Measurements from ENCODE around the gene GCNT1.

The GCNT1 gene

DNA sequence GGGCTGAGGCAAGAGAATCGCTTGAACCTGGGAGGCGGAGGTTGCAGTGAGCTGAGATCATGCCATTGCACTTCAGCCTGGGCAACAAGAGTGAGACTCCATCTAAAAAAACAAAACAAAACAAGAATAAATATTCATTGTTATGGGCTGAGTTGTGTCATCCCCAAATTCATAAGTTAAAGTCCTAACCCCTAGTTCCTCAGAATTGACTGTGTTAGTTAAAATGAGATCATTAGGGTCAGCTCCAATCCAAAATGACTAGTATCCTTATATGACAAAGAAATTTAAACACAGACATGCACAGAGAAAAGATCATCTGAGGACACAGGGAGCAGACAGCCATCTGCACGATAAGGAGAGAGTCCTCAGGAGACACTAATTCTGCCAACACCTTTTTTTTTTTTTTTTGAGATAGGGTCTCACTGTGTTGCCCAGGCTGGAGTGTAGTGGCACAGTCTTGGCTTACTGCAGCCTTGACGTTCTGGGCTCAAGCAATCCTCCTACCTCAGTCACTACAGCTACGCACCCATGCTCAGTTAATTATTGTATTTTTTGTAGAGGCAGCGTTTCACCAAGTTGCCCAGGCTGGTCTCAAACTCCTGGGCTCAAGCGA, 32.1 kb upstream of the GCNT1 start:
- TF ChIP-seq OSR1 (CRISPR knock-in tag; IDR thresholded peaks at IDR 0.05) (no peak), TOX (CRISPR knock-in tag; IDR thresholded peaks at IDR 0.05; ENCODE audit: borderline replicate concordance) (no peak), ZFP30 (CRISPR knock-in tag; IDR thresholded peaks at IDR 0.05) (no peak), PPARA (CRISPR knock-in tag; IDR thresholded peaks at IDR 0.05; ENCODE audit: borderline replicate concordance) (no peak), ISL1 (CRISPR knock-in tag; IDR thresholded peaks at IDR 0.05) (no peak)
- ATAC-seq, result no peak

DNA sequence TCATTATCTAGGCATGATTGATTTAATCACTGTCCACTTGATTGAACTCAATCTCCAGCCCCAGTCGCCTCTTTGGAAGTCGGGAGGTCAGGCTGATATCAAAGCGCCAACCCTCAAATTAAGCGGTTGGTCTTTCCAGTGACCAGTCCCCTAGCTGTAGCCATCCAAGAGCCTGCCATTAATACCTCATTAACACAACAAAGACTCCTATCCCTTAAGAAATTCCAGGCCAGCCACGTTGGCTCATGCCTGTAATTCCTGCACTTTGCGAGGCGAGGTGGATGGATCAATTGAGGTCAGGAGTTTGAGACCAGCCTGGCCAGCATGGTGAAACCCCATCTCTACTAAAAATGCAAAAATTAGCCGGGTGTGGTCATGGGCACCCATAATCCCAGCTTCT, 27.4 kb upstream of the GCNT1 start:
- TF ChIP-seq ZFP30 (CRISPR knock-in tag; IDR thresholded peaks at IDR 0.05), result no peak
- TF ChIP-seq, protein P1, sequence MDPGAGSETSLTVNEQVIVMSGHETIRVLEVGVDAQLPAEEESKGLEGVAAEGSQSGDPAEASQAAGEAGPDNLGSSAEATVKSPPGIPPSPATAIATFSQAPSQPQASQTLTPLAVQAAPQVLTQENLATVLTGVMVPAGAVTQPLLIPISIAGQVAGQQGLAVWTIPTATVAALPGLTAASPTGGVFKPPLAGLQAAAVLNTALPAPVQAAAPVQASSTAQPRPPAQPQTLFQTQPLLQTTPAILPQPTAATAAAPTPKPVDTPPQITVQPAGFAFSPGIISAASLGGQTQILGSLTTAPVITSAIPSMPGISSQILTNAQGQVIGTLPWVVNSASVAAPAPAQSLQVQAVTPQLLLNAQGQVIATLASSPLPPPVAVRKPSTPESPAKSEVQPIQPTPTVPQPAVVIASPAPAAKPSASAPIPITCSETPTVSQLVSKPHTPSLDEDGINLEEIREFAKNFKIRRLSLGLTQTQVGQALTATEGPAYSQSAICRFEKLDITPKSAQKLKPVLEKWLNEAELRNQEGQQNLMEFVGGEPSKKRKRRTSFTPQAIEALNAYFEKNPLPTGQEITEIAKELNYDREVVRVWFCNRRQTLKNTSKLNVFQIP (CRISPR knock-in tag; IDR thresholded peaks at IDR 0.05; ENCODE audit: borderline replicate concordance, low read depth), result no peak
- no peak for TF ChIP-seq ZNF70 (CRISPR knock-in tag; IDR thresholded peaks at IDR 0.05)
- no peak for ATAC-seq

DNA sequence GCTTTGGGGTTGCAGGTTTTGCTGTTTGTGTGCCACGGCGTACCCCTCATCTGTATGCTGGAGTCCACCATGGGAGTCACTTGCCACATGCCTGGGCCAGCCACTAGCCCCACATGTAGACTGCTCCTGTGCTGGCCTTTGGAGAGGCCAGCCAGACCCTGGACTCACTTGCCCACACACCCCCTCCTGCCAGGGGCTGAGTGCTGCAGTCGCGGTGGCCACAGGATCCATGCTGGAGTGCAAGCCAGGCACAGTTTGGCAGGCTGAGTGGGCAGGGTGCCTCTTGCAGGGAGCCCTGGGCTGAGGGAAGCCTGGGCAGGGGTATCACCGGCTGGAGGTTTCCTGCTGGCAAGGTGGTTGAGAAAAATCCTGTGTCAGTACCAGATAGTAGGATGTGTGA, 25.6 kb upstream of the GCNT1 start:
- peak; percentile 64 for ATAC-seq

More for the DNA sequence above, 25.6 kb upstream of the GCNT1 start:
- TF ChIP-seq RARB (CRISPR knock-in tag; IDR thresholded peaks at IDR 0.05), result no peak
- TF ChIP-seq, protein P2, sequence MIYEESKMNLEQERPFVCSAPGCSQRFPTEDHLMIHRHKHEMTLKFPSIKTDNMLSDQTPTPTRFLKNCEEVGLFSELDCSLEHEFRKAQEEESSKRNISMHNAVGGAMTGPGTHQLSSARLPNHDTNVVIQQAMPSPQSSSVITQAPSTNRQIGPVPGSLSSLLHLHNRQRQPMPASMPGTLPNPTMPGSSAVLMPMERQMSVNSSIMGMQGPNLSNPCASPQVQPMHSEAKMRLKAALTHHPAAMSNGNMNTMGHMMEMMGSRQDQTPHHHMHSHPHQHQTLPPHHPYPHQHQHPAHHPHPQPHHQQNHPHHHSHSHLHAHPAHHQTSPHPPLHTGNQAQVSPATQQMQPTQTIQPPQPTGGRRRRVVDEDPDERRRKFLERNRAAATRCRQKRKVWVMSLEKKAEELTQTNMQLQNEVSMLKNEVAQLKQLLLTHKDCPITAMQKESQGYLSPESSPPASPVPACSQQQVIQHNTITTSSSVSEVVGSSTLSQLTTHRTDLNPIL (CRISPR knock-in tag; IDR thresholded peaks at IDR 0.05; ENCODE audit: low read depth), result no peak
- no peak for TF ChIP-seq ZNF8 (CRISPR knock-in tag; IDR thresholded peaks at IDR 0.05)
- TF ChIP-seq, protein P3, sequence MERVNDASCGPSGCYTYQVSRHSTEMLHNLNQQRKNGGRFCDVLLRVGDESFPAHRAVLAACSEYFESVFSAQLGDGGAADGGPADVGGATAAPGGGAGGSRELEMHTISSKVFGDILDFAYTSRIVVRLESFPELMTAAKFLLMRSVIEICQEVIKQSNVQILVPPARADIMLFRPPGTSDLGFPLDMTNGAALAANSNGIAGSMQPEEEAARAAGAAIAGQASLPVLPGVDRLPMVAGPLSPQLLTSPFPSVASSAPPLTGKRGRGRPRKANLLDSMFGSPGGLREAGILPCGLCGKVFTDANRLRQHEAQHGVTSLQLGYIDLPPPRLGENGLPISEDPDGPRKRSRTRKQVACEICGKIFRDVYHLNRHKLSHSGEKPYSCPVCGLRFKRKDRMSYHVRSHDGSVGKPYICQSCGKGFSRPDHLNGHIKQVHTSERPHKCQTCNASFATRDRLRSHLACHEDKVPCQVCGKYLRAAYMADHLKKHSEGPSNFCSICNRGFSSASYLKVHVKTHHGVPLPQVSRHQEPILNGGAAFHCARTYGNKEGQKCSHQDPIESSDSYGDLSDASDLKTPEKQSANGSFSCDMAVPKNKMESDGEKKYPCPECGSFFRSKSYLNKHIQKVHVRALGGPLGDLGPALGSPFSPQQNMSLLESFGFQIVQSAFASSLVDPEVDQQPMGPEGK (CRISPR knock-in tag; IDR thresholded peaks at IDR 0.05; ENCODE audit: borderline replicate concordance), result no peak
- no peak for TF ChIP-seq OSR1 (CRISPR knock-in tag; IDR thresholded peaks at IDR 0.05)
- TF ChIP-seq SNAI2 (CRISPR knock-in tag; IDR thresholded peaks at IDR 0.05), result no peak
- TF ChIP-seq ARNTL (CRISPR knock-in tag; IDR thresholded peaks at IDR 0.05; ENCODE audit: borderline replicate concordance, low read depth), result no peak
- TF ChIP-seq, protein P1 (CRISPR knock-in tag; IDR thresholded peaks at IDR 0.05; ENCODE audit: borderline replicate concordance, low read depth), result no peak
- no peak for TF ChIP-seq TCF4 (CRISPR knock-in tag; IDR thresholded peaks at IDR 0.05; ENCODE audit: borderline replicate concordance)
- TF ChIP-seq PPARA (CRISPR knock-in tag; IDR thresholded peaks at IDR 0.05; ENCODE audit: borderline replicate concordance), result no peak
- TF ChIP-seq ZC3H10 (CRISPR knock-in tag; IDR thresholded peaks at IDR 0.05), result no peak
- no peak for TF ChIP-seq ZFP30 (CRISPR knock-in tag; IDR thresholded peaks at IDR 0.05)
- no peak for TF ChIP-seq ISL1 (CRISPR knock-in tag; IDR thresholded peaks at IDR 0.05)
- no peak for TF ChIP-seq ZFP3 (CRISPR knock-in tag; IDR thresholded peaks at IDR 0.05)
- TF ChIP-seq, protein P4, sequence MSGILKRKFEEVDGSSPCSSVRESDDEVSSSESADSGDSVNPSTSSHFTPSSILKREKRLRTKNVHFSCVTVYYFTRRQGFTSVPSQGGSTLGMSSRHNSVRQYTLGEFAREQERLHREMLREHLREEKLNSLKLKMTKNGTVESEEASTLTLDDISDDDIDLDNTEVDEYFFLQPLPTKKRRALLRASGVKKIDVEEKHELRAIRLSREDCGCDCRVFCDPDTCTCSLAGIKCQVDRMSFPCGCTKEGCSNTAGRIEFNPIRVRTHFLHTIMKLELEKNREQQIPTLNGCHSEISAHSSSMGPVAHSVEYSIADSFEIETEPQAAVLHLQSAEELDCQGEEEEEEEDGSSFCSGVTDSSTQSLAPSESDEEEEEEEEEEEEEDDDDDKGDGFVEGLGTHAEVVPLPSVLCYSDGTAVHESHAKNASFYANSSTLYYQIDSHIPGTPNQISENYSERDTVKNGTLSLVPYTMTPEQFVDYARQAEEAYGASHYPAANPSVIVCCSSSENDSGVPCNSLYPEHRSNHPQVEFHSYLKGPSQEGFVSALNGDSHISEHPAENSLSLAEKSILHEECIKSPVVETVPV (CRISPR knock-in tag; IDR thresholded peaks at IDR 0.05), result no peak
- TF ChIP-seq CSDC2 (CRISPR knock-in tag; IDR thresholded peaks at IDR 0.05), result no peak
- TF ChIP-seq, protein P5, sequence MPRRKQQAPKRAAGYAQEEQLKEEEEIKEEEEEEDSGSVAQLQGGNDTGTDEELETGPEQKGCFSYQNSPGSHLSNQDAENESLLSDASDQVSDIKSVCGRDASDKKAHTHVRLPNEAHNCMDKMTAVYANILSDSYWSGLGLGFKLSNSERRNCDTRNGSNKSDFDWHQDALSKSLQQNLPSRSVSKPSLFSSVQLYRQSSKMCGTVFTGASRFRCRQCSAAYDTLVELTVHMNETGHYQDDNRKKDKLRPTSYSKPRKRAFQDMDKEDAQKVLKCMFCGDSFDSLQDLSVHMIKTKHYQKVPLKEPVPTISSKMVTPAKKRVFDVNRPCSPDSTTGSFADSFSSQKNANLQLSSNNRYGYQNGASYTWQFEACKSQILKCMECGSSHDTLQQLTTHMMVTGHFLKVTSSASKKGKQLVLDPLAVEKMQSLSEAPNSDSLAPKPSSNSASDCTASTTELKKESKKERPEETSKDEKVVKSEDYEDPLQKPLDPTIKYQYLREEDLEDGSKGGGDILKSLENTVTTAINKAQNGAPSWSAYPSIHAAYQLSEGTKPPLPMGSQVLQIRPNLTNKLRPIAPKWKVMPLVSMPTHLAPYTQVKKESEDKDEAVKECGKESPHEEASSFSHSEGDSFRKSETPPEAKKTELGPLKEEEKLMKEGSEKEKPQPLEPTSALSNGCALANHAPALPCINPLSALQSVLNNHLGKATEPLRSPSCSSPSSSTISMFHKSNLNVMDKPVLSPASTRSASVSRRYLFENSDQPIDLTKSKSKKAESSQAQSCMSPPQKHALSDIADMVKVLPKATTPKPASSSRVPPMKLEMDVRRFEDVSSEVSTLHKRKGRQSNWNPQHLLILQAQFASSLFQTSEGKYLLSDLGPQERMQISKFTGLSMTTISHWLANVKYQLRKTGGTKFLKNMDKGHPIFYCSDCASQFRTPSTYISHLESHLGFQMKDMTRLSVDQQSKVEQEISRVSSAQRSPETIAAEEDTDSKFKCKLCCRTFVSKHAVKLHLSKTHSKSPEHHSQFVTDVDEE (CRISPR knock-in tag; IDR thresholded peaks at IDR 0.05), result no peak
- TF ChIP-seq TOX (CRISPR knock-in tag; IDR thresholded peaks at IDR 0.05; ENCODE audit: borderline replicate concordance), result no peak
- TF ChIP-seq GLIS3 (CRISPR knock-in tag; IDR thresholded peaks at IDR 0.05), result no peak
- TF ChIP-seq BACH2 (CRISPR knock-in tag; IDR thresholded peaks at IDR 0.05; ENCODE audit: borderline replicate concordance), result no peak
